ENCODE results near the gene RBP5.

RBP5 gene

GRCh38 chr12:7099290-7099996 lies 29.2 kb downstream of the RBP5 start:
- DNase-seq = no peak

DNA sequence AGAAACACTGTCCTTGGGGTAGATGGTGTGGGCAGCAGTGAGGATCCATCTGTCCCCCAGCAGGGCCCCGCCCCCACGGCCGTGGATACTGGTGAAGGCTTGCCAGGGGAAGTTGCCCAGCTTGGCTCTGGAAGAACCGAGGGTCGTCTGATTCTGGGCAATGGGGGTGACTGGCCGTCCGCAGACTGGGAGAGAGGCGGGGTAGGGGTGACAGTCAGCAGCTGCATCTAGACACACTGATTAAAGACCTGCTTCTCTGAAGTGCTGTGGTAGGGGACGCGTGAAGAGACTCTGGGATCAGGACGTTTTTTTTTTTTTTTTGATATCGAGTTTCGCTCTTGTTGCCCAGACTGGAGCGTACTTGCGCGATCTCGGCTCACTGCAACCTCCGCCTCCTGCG lies 31.7 kb downstream of the RBP5 start:
- DNase-seq = no peak

GRCh38 chr12:7096006-7096932 lies 32.4 kb downstream of the RBP5 start:
- DNase-seq = no peak

GRCh38 chr12:7093892-7094291 lies 34.8 kb downstream of the RBP5 start:
- no peak for DNase-seq

DNA sequence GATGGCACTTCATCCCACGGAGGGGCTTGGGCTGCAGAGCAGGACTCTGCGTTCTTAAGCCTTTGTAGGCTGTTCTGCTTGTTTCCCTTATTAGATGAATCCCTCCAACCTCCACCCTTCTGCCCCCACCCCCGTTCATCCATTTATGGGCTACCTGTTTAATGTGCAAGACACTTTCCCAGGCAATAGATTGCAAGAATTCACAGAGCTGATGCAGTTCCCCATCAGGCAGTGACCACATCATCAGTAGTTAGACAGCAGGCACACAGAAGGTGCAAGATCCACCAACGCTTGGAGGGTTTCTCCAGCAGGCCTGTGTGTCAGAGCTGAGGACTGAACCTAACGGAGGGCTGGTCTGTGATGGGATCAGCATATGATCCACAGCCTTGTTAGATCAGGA lies 35.2 kb downstream of the RBP5 start:
- no peak for DNase-seq

DNA sequence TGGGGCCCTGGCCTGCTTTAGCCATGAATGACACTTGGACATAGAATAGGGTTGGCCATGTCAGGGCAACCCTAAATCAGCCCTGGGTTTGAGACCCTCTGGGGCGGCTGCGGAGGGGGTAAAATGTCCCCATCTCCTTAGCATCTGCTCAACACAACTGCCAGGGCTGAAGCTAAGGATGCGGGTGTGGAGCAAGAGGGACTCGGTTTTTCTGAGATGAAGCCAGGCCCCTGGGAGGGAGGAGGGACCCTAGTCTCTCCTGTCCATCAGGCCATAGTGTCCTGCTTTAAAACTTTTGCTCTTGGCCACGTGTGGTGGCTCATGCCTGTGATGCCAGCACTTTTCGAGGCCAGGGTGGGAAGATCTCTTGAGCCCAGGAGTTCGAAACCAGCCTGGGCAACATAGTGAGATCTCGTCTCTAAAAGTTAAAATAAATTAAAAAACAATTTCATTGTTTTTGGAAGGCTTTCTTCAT lies 35.7 kb downstream of the RBP5 start:
- DNase-seq = no peak

GRCh38 chr12:7092229-7092985 lies 36.3 kb downstream of the RBP5 start, which contains the start of gene C1R:
TSS of gene C1R (minus strand) at chr12:7092445. CDS start at chr12:7092388, 57 bp downstream.
- peak; percentile 7 for DNase-seq

DNA sequence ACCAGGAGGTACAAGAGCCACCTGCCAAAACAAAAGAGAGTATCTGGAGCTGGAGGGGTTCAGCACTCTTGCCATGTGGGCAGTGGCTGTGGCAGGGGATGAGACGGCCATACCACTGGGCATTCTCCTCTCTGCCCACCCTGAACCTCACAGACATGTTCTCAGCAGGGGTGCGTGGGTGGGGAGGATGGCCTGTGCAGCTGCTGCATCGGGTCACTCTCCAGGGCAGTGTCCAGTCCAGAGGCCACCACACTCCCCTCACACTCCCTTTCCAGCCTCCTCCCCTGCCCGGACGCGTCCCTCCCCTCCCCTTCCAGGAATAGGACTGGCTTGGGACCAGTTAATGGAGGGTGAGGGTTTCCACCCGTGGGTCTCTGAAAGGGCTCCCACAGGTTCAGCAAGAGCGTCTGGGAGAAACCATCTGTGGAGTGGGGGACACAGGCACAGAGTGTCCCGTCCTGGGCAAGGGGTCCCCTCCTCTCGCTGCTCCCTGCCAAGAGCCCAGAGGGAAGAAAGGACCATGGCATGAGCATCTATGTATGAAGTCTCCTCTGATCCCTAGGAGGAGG lies 36.9 kb downstream of the RBP5 start:
- no peak for DNase-seq

- no peak for DNase-seq
Measured at GRCh38 chr12:7091171-7091570, 37.5 kb downstream of the RBP5 start.

DNA sequence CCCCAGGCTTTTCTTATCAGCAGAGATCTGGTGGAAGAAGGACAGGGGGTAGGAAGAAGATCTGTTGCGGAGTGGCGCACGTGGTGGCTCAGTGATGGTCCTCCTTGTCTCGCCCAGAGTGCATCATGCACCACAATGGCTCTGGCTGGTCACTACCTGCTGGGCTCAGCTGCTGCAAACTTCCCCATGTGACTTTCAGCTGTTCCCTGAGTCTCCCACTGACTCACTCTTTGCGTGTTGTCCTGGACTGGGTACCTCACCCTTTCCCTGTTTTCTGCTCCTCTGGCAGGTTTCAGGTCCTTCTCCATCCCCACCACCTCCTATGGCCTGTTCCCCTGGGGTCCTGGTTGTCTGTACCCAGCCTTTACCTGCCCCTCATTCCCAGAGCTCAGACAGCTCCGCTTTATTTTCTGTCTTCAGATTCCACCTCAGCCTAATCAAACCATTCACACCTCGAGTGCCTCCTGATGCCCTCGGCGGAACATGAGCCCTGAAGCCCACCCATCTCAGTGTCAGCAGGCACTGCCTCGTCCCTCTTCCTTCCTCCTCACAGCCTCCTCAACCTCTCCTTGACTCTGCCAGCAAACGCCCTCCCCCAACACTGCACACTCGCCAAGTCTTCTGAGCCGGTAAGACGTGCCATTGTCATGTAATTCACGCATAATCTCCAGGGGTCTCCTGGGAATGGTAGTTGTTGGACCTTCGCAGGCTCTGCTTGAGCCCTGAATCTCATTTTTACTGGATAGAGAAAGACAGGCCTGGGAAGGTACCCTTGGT lies 38.3 kb downstream of the RBP5 start:
- no peak for DNase-seq

GRCh38 chr12:7089196-7089871 lies 39.4 kb downstream of the RBP5 start:
- no peak for DNase-seq

GRCh38 chr12:7083125-7083524 lies 45.6 kb downstream of the RBP5 start:
- DNase-seq = no peak

GRCh38 chr12:7081037-7081436 lies 47.7 kb downstream of the RBP5 start:
- no peak for DNase-seq

DNA sequence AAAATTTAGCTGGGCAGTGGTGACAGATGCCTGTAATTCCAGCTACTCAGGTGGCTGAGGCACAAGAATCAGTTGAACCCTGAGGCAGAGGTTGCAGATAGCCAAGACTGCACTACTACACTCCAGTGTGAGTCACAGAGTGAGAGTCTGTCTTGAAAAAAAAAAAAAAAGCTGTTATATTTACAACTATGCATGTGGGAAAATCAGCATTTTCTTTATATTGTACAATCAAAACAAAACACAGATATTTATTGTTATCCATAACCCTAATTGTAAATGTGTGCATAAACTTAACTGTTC lies 48.9 kb downstream of the RBP5 start:
- DNase-seq = no peak

DNA sequence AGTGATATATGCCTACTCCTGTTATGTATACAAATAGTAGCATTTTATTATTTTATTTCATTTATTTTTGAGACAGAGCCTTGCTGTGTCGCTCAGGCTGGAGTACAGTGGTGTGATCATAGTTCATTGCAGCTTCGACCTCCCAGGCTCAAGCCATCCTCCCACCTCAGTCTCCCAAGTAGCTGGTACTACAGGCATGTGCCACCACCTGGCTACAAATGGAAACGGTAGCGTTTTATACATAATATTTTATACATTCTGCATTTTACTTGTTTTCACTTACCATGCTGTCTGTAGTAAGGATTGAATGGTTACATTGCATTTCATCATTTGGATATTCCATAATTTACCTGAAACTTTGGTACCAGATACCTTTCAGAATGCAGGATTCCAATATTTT lies 50.5 kb downstream of the RBP5 start:
- DNase-seq = no peak

GRCh38 chr12:7076493-7076892 lies 52.2 kb downstream of the RBP5 start:
- no peak for DNase-seq

GRCh38 chr12:7075939-7076338 lies 52.8 kb downstream of the RBP5 start:
- no peak for DNase-seq

GRCh38 chr12:7075518-7075917 lies 53.2 kb downstream of the RBP5 start:
- DNase-seq = no peak

DNA sequence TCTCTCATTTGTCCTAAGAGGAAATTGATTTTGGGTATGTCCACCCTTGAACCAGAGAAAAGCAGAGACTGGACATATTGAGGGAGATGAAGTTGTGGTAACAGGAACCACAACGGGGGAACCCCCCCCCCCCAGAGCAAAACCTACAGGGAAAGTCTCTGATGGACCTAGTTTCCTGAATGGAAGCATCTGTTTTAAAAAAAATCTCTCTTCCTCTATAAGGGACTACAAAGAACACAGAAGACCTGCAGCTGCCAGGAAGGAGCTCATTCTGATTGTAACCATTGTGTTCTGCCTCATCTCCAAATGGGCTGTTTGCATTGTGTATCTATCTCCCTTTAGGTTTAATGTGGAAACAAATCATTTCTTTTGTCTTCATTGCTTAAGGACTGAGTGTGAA lies 54.7 kb downstream of the RBP5 start:
- DNase-seq = no peak
